ENCODE measurements around the gene IFIT1.

GRCh38 chr10:89379103-89379502, 13.3 kb upstream of the IFIT1 start:
- TF ChIP-seq CTCF (IDR thresholded peaks at IDR 0.05) (no peak), POLR2A (IDR thresholded peaks at IDR 0.05) (no peak)

Measured in Peyer's patch (tissue), 4 donors.